T-helper 9 cell (primary cell): ENCODE measurements around the gene HCLS1.
"Not testable (repeated sequence)": the region's sequence is repeated elsewhere in the genome, so short reads cannot be mapped to it uniquely, and the experiment has no call there.

Experiments
- DNase-seq: peaks from one replicate; pipeline ENCODE4 v3.0.0-alpha.2; 2020

HCLS1 gene

GRCh38 chr3:121654493-121655385 lies 6.0 kb downstream of the HCLS1 start:
- no peak for DNase-seq

- DNase-seq = no peak
These were observed 9.0 kb downstream of the HCLS1 start for GRCh38 chr3:121651684-121652083.

DNA sequence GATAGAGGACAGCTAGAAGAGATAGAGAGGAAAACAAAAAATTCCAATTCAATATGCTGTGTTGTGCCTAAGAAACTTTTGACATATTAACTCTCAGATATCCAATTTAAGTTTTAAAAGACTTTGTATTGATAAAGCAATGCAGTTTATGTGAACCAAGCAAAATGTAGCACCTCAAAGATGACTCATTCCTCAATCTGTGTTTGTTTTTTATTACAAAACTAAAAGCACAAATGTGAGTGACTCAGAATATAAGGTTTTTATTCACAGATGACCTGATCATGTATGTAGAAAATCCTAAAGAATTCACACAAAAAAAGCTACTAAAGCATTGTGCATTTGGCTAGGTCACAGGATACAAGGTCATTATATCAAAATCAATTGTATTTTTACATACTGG lies 11.1 kb downstream of the HCLS1 start:
- no peak for DNase-seq

DNA sequence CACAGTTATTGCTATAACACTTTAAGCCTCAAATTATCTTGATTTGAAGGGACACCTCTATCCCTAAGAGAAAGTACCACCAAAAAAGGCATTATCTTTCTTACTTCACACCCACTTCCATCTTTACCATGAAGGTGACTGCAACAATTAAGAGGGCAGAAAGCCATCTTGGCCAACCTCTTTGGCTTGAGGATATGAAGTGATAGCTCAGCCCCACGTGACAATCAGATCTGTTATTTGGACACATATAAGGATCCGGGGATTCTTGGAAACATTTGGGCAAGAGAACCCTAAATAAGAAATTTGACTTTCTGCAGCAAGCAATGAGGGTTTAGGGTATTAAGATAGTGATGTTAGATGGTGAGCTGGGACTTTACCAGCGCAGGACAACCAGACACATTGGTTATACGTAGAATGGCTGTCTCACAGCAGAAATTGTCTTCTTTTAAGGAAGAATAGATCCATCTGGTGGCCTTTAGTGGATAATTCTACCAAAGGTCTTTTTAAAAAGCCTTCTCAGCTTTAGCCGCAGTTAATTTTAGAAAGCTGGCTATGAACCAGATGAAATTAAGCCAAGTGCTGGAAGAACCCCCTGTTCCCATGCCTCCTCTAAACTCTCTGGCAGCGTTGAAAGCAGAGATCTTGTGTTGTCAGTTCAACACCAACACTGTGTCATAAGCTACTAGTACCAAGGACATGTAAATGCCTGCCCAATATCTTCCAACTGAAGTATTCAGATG lies 12.3 kb downstream of the HCLS1 start:
- no peak for DNase-seq

GRCh38 chr3:121645054-121645453 lies 15.6 kb downstream of the HCLS1 start:
- DNase-seq = no peak

- DNase-seq = no peak
These were observed 17.9 kb downstream of the HCLS1 start for GRCh38 chr3:121642601-121643314.

DNA sequence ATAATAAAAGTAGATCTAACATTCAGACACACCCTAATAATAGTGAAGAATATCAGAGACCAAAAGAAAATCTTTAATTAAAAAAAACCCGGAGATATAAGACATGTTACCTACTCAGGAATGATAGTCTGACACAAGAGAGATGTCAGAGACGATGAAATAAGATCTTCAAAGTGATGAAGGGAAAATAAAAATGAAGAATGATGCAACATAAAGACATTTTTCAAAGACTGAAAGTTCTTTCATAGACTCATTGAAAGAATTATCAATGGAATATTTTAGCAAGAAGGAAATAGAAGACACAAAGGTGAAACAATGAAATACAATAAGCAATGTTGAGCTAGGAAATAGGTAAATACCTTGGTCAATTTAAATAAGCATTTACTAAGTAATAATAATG lies 19.6 kb downstream of the HCLS1 start:
- DNase-seq = no peak

DNA sequence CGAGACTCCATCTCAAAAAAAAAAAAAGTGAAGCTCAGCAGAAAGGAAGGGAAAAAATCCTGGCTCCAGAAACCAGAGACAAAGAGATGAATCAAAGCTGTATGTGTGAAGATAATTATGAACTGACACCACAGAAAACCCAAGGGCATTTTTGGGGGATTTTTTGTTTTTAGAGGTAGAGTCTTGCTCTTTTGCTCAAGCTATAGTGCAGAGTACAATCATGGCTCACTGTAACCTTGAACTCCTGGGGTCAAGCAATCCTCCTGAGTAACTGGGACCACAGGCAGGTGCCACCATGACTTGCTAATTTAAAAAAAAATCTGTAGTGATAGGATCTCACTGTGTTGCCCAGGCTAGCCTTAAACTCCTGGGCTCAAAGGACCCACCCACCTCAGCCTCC lies 22.8 kb downstream of the HCLS1 start:
- DNase-seq = no peak

GRCh38 chr3:121630355-121630754 lies 30.3 kb downstream of the HCLS1 start:
- no peak for DNase-seq

DNA sequence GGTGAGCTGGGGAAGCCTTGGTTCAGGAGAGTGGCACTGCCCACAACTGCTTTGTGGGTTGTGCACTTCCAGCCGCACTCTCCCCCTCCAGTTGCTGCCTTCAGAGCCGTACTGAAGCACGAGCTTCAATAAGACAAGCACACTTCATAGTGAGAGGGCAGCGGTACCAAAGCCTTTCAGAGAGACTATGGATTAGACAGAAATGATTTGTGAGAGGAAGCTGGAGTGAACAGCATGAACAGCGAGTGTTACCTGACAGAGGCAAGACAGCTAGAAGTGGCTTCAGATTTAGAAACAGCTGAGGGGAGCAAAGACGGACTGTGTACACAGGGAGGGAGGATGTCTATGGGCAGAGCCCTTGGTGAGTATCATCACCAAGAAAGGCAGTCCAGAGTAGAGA lies 31.1 kb downstream of the HCLS1 start:
- no peak for DNase-seq

DNA sequence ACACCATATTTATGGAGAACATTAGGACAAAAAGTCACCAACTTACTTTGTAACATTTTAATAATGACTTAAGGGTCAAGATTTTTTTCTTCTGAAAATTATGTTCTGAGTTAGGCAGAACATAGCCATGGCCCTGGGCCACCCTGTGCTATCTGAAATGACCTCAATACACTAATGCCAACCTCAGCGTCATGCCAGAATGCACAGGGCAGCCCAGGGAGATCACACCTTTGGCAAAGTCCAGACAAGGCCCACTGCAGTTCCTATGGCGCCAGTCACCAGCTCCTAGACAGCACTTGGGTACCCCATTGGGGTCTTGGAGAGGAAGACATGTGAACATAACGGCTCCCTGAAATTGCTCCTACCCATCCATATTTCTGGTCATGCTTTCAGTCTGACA lies 33.1 kb downstream of the HCLS1 start:
- DNase-seq = no peak

- no peak for DNase-seq
These were observed 33.5 kb downstream of the HCLS1 start for GRCh38 chr3:121627211-121627610.

GRCh38 chr3:121626495-121626894 lies 34.2 kb downstream of the HCLS1 start:
- no peak for DNase-seq

- DNase-seq = no peak
These were observed 36.4 kb downstream of the HCLS1 start for GRCh38 chr3:121624147-121624899.

DNA sequence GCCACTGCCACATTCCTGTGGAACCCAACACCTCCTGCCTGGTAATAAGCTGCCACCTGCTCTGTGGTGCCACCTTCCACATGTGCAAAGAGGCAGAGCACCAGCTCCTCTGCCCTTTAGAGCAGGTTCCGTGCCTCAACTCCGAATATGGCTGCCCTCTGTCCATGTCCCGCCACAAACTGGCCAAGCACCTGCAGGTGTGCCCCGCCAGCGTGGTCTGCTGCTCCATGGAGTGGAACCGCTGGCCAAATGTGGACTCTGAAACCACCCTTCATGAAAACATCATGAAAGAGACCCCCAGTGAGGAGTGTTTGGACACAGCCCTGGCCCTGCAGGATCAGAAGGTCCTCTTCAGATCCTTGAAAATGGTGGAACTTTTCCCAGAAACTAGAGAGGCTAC lies 39.2 kb downstream of the HCLS1 start:
- no peak for DNase-seq

DNA sequence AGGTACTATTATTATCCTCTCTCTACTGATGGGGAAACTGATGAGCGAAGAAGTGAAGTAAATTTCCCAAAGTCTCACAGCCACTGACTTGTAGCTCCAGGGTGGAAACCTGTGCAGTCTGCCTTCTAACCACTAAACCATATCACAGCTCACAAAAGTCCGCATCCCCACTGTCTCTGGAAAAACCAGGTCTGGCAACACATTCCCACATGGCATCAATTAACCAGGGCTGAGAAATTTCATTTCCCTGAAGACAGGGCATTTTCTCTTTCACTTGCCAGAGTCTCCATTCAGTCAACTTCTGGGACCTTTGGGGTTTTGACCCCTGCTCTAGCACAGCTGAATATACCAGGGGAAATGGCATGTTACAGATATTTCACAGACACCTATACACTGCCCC lies 41.0 kb downstream of the HCLS1 start:
- DNase-seq = no peak

DNA sequence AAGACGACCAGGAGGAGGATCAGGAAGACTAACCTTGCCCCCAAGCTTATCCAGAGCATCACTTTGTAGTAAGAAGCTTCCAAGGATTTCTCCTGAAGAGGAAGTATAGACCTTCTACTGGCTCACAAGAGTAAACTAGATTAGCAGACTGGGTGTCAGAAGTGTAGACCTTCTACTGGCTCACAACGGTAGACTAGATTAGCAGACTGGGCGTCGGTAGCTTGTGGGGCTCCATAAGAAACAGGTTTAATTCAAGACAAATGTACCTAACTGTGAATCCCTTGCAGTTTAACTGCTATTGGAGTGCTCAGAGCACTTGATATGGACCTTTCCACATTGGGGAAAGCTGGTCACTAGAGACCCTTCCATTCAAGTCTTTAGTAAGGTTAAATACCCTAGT lies 54.6 kb downstream of the HCLS1 start:
- no peak for DNase-seq

DNA sequence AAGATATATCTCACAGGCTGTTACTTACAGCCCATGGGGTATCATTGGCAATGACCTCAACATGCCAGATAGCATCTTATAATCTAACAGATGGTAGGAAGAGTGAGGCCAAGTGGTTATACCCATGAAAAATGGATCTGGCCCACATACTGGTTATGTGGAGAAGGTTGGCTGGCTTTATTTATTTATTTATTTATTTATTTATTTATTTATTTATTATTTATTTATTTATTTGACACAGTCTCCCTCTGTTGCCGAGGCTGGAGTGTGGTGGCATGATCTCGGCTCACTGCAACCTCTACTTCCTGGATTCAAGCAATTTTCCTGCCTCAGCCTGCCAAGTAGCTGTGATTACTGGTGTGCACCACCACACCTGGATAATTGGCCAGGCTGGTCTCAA lies 55.9 kb downstream of the HCLS1 start:
- DNase-seq = no peak

- no peak for DNase-seq
These were observed 59.4 kb downstream of the HCLS1 start for GRCh38 chr3:121601212-121601812.

GRCh38 chr3:121599900-121600299 lies 60.8 kb downstream of the HCLS1 start:
- DNase-seq = not testable (repeated sequence)

- no peak for DNase-seq
These were observed 62.1 kb downstream of the HCLS1 start for GRCh38 chr3:121598564-121598963.

DNA sequence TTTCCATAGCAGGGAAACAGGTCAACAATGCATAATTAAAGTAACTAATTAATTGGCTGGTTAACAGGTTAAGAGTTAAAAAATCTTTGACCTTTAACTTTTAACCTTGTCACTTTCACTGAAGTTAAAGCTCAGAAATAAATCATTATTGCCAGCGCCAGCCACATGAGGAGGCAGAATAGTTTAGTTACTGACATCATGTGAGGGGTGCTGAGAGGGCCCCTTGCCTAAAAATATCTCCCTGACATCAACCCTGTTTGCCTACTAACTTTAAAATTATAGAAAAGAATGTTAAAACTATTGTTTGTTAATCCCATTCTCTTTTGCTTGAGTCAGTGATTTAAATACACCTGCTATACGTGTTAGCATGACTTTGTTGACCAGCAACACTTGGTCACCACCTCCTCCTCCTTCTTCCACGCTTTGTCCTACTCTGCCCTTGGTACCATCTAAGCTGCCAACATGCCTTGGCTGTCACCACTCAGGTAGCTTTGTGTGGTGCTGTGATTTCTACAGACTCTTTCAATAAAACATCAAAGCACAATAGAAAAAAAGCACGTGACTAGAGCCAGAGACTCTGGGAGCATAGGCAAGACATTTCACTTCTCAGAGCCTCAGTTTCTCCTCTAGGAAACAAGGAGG lies 64.8 kb downstream of the HCLS1 start:
- DNase-seq = no peak
